Heart left ventricle (tissue), 13 donors: ENCODE measurements around the gene SNTB2.

Source experiments
- POLR2A ChIP-seq, 2 donors: fragments of 450-650 bp; IDR thresholded peaks; one replicate each; pipeline ENCODE4 v1.6.1; 2017; ENCODE audit warnings: antibody characterized with exemption in 2 of 2, mild to moderate bottlenecking in 2 of 2, moderate library complexity in 2 of 2
- TF ChIP-seq, protein P1 (sequence below), 12 donors: fragments of 200-600 bp; sonication (generic) in 4 of 12; IDR thresholded peaks; one replicate each; pipeline versions ENCODE4 v1.5.0 to v1.8.0; 2018 to 2022; ENCODE audit warnings: antibody characterized with exemption in 12 of 12, mild to moderate bottlenecking in 5 of 12
- donor health status: ischemic (EF 13 %, LVEDD 7.1; RV severe dilation, severe dysfunction).
- donor health status: DM: no; HTN: yes; CAD: no.
- donor health status: DM: no; HTN: no; CAD: no.
- donor health status: ischemic (EF 25% LVEDD 6.9; RV normal size, moderate dysfunction).
- donor health status: ischemic (EF 25% LVEDD 5.7; RV mildly dilated, moderate dysfunction).
- donor health status: ischemic (EF 35%, LVEDD 5.7; RV mildly dilated, moderate dysfunction).
- donor health status: nonischemic (EF 11% LVEDD 7.7; RV severe dilation, severe dysfunction).
- donor health status: DM: yes; HTN: yes; CAD: no.
- donor health status: PGD.
- donor health status: ischemic (EF 29% LVEDD 5.4; RV normal size, mild dysfunction).
- donor health status: nonischemic (EF 23%, LVEDD 6.1; RV moderate dilation, normal function).

DNA sequence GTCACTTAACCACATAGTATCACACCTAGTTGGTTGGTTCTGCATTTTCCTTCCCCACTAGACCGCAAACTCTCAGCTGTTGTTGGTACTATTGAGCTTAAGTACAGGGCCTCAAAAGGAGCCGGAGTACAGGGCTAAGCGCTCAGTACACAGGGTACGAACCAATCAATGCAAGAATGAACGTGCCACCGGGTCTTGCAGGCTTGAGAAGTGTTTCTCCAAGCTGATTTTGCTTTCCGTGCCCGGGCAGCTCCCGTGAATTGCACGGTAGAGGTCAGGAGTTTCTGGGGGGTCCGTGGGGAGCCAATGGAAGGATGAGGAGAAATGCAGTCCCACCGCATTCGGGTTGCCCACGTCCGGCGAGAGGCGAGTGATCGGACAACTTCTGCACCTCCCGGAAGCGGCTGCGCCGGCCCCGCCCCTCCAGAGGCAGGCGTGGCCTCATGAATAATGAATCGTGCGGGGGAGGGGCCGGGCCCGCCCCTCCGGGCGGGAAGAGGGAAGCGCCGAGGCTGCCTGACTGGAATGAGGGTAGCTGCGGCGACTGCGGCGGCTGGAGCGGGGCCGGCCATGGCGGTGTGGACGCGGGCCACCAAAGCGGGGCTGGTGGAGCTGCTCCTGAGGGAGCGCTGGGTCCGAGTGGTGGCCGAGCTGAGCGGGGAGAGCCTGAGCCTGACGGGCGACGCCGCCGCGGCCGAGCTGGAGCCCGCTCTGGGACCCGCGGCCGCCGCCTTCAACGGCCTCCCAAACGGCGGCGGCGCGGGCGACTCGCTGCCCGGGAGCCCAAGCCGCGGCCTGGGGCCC lies at the start of gene SNTB2:
- TF ChIP-seq, protein P1, sequence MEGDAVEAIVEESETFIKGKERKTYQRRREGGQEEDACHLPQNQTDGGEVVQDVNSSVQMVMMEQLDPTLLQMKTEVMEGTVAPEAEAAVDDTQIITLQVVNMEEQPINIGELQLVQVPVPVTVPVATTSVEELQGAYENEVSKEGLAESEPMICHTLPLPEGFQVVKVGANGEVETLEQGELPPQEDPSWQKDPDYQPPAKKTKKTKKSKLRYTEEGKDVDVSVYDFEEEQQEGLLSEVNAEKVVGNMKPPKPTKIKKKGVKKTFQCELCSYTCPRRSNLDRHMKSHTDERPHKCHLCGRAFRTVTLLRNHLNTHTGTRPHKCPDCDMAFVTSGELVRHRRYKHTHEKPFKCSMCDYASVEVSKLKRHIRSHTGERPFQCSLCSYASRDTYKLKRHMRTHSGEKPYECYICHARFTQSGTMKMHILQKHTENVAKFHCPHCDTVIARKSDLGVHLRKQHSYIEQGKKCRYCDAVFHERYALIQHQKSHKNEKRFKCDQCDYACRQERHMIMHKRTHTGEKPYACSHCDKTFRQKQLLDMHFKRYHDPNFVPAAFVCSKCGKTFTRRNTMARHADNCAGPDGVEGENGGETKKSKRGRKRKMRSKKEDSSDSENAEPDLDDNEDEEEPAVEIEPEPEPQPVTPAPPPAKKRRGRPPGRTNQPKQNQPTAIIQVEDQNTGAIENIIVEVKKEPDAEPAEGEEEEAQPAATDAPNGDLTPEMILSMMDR (IDR thresholded peaks at IDR 0.05) = no peak
- peak; percentile 30 to 97 for TF ChIP-seq POLR2A (IDR thresholded peaks at IDR 0.05)
